ENCODE data around the gene PRTG. TPM values are rescaled to one million over a fixed set of nuclear protein-coding genes. Genes with fewer than 3 reads are reported as not detected.

PRTG gene
- total RNA-seq, 1 experiment from 2014 or later, result 3.6 TPM

- H3K9me3 Mint-ChIP-seq, result peaks cover 7% of the 10 kb centered on the region
- POLR2A ChIA-PET, result no interaction called here
- no peak for ATAC-seq
- H3K4me3 Mint-ChIP-seq, result no peak overlapping the region
- TF ChIP-seq RORB (CRISPR knock-in tag; IDR thresholded peaks at IDR 0.05), result no peak
- TF ChIP-seq, protein P1, sequence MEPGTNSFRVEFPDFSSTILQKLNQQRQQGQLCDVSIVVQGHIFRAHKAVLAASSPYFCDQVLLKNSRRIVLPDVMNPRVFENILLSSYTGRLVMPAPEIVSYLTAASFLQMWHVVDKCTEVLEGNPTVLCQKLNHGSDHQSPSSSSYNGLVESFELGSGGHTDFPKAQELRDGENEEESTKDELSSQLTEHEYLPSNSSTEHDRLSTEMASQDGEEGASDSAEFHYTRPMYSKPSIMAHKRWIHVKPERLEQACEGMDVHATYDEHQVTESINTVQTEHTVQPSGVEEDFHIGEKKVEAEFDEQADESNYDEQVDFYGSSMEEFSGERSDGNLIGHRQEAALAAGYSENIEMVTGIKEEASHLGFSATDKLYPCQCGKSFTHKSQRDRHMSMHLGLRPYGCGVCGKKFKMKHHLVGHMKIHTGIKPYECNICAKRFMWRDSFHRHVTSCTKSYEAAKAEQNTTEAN (CRISPR knock-in tag; IDR thresholded peaks at IDR 0.05), result no peak
- TF ChIP-seq FOXJ3 (CRISPR knock-in tag; IDR thresholded peaks at IDR 0.05; ENCODE audit: borderline replicate concordance), result no peak
- no peak for TF ChIP-seq ATF6 (CRISPR knock-in tag; IDR thresholded peaks at IDR 0.05)
- TF ChIP-seq, protein P2, sequence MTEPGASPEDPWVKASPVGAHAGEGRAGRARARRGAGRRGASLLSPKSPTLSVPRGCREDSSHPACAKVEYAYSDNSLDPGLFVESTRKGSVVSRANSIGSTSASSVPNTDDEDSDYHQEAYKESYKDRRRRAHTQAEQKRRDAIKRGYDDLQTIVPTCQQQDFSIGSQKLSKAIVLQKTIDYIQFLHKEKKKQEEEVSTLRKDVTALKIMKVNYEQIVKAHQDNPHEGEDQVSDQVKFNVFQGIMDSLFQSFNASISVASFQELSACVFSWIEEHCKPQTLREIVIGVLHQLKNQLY (CRISPR knock-in tag; IDR thresholded peaks at IDR 0.05), result no peak
- TF ChIP-seq CREM (CRISPR knock-in tag; IDR thresholded peaks at IDR 0.05), result no peak
- TF ChIP-seq TEAD1 (CRISPR knock-in tag; IDR thresholded peaks at IDR 0.05), result no peak
- TF ChIP-seq NR1H2 (CRISPR knock-in tag; IDR thresholded peaks at IDR 0.05), result no peak
- no peak for TF ChIP-seq ZNF425 (CRISPR knock-in tag; conservative IDR thresholded peaks at IDR 0.05)
- no peak for TF ChIP-seq TP53 (CRISPR knock-in tag; IDR thresholded peaks at IDR 0.05)
- TF ChIP-seq, protein P3, sequence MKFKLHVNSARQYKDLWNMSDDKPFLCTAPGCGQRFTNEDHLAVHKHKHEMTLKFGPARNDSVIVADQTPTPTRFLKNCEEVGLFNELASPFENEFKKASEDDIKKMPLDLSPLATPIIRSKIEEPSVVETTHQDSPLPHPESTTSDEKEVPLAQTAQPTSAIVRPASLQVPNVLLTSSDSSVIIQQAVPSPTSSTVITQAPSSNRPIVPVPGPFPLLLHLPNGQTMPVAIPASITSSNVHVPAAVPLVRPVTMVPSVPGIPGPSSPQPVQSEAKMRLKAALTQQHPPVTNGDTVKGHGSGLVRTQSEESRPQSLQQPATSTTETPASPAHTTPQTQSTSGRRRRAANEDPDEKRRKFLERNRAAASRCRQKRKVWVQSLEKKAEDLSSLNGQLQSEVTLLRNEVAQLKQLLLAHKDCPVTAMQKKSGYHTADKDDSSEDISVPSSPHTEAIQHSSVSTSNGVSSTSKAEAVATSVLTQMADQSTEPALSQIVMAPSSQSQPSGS (CRISPR knock-in tag; IDR thresholded peaks at IDR 0.05; ENCODE audit: borderline replicate concordance, low read depth), result no peak
- no peak for TF ChIP-seq ZNF219 (CRISPR knock-in tag; IDR thresholded peaks at IDR 0.05; ENCODE audit: borderline replicate concordance)
- TF ChIP-seq, protein P4, sequence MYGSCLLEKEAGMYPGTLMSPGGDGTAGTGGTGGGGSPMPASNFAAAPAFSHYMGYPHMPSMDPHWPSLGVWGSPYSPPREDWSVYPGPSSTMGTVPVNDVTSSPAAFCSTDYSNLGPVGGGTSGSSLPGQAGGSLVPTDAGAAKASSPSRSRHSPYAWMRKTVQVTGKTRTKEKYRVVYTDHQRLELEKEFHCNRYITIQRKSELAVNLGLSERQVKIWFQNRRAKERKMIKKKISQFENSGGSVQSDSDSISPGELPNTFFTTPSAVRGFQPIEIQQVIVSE (CRISPR knock-in tag; IDR thresholded peaks at IDR 0.05; ENCODE audit: borderline replicate concordance), result no peak
- no peak for TF ChIP-seq TEAD4 (CRISPR knock-in tag; IDR thresholded peaks at IDR 0.05)
- no peak for TF ChIP-seq AFF4 (CRISPR knock-in tag; IDR thresholded peaks at IDR 0.05; ENCODE audit: borderline replicate concordance)
- no peak for TF ChIP-seq ZNF138 (CRISPR knock-in tag; conservative IDR thresholded peaks at IDR 0.05)
- no peak for TF ChIP-seq CBFB (CRISPR knock-in tag; IDR thresholded peaks at IDR 0.05; ENCODE audit: low read depth)
- no peak for TF ChIP-seq FOXK1 (CRISPR knock-in tag; IDR thresholded peaks at IDR 0.05)
- H3K4me1 Mint-ChIP-seq, result no peaks in the 10 kb centered on the region
- H3K27me3 Mint-ChIP-seq (ENCODE audit: low read depth), result no peaks in the 10 kb centered on the region; the same call in none of the 2 replicates
- no peak overlapping the region for H3K27ac Mint-ChIP-seq
- CTCF ChIA-PET, result no interaction called here
- DNase-seq (ENCODE audit: low spot score), result no peak
- no peaks in the 10 kb centered on the region for H3K36me3 Mint-ChIP-seq
Measured at GRCh38 chr15:55576943-55577342, 166.0 kb downstream of the PRTG start.

All from WTC11 (cell line).